A172 (cell line): ENCODE measurements around the gene NAP1L4. TPM values are rescaled to one million over a fixed set of nuclear protein-coding genes. Genes with fewer than 3 reads are reported as not detected.
"Not testable (repeated sequence)": the region's sequence is repeated elsewhere in the genome, so short reads cannot be mapped to it uniquely, and the experiment has no call there.

Source experiments
- DNase-seq: peaks from one replicate; pipeline ENCODE4 v3.0.0-alpha.2; 2015; ENCODE audit warnings: low spot score
- total RNA-seq: library from RNA; depleted of rRNA; stranded (reverse); fragments of >200 nt; shearing (Covaris generic); gene quantifications from 2 replicates; pipeline ENCODE4 v1.2.3, GENCODE V29; 2014

The NAP1L4 gene
- total RNA-seq, 1 experiment from 2014 or later: 149 TPM

- not testable (repeated sequence) for DNase-seq
Observed at GRCh38 chr11:2937641-2938457, 54.3 kb downstream of the NAP1L4 start.

DNA sequence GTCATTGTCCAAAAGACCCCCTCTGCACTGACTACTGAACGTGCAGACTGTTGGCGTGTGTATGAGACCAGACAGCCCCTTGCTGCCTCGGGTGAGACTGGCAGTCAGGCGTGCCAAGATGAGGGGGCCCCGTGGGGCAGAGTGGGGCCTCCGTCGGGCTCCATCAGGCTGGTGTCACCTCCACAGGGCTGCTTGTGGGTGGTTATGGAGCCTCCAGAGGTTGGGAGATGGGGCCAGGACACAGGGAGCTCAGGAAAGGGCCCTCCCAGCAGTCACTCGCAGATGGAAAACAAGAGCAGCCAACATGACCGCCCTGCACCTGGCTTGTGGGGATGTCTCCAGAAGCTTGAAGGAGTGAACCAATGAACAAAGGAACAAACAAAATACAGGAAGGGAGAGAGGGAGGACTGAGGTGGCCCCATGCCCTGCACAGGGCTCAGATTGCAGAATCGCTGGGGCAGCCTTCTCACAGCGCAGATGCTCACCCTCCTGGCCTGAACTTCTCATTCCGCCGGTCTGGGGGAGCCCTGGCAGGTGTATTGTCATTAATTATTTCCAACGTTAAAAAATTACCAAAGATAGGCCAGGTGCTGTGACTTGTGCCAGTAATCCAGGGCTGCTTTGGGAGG, 57.4 kb downstream of the NAP1L4 start:
- DNase-seq: no peak

GRCh38 chr11:2934021-2934550, 58.0 kb downstream of the NAP1L4 start:
- no peak for DNase-seq

GRCh38 chr11:2933375-2934020, 58.6 kb downstream of the NAP1L4 start:
- DNase-seq: peak; percentile 97

DNA sequence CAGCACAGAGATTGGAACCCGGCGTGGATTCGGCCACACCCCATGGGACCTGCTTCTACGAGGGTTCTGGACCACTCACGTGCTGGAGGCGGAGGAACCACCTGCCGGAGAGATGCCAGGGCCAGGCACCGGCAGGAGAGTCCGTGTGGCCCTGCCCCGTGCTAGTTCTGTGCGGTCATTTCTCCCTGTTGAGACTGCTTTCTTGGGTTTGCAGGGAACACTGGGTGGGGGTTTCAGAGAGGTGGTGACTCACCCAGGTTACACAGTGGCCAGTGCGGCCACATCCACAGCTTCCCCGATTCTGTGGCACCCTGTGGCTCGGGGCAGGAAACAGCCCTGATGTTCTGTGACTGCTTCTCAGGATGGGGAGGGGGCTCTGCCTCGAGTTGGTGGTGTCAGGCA, 59.3 kb downstream of the NAP1L4 start:
- peak; percentile 95 for DNase-seq

DNA sequence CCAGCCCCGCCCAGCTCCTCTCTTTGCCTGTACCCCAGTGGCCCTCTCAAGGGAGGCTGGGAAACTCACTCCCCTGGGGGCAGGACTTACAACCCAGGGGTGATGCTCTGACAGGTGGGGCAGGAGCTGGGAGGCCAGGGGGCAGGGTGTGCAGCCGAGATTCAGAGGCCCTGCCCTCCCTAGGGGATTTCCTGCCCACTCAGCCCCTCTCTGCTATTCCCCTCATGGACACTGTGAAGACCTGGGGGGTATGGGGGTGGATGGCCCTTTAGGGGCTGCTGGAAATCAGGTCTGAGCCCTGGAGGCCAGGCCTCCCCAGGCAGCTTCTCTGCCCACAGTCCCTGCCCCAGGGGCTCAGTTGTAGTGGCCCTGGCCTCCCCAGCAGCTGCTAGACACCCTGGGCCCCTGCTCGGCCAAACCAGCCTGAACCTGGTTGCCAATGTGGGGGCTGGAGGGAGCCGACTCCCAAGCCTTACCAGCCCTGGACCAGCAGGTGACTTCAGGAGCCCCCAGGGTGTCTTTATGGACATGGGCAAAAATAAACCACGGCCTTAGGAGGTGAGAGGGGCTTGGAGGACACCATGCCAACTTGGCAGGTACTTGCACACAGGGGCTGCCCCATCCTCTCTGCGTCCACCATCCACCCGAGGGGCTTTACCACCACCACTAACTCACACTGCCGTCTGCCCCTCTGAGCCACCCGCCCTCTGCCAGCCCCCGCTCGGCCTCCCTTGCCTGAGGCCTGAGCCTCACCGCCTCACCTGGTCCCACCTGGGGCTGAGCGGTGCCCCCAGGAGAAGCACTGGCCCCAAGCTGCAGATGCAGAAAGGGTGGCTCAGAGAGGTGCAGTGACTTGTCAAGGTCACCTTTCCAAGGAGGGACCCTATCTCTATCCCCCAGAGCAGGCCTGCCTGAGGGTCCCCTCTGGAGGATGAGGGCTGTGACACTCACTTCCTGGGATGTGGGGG, 60.1 kb downstream of the NAP1L4 start:
- DNase-seq: no peak

DNA sequence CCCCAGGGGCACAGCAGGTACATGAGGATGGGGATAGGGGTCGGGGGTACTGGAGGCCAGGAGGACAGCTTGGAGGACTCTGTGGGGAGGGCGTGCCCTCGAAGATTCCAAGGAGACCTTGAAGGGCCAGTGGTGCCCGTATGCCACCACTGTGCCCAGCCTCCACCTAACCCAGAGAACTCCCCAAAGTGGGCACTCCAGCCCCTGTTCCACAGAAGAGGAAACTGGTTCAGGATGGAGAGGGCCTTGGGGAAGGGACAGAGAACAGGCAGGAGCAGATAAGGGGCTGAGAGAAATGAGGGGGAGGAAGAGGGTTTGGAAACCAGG, 60.7 kb downstream of the NAP1L4 start:
- no peak for DNase-seq

DNA sequence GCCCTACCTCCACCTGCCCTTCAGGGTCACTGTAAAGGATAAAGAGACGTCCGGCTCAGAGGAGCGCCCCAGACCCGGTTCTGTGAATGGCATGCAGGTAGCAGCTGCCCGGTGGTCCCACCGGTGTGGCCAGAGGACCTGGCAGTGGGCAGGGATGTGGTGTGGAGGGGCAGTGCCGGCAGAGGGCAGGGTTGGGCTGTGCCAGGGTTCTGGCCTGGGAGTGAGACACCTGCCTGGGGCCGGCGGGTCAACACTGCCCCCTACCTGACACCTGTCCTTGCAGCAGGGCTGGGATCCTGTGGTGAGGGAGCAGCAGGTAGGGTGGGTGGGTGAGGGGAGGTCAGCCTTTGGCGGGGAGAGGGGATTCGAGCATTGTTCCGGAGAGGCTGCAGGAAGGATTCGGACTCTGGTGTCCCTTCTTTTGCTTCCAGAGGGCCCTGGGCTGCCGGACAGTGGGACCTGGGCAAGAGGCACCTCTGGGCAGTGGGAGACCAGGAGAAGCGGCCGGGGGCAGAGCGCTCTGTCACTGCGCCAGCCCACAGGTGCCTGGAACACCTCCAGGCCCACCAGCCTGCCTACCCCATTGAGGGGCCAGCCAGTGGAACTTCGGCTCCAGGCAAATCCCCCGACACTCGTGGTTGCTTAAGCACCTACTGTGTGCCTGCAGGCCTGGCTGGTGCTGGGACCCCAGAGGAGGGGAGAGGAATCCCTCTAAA, 61.3 kb downstream of the NAP1L4 start:
- DNase-seq: peak; percentile 80

DNA sequence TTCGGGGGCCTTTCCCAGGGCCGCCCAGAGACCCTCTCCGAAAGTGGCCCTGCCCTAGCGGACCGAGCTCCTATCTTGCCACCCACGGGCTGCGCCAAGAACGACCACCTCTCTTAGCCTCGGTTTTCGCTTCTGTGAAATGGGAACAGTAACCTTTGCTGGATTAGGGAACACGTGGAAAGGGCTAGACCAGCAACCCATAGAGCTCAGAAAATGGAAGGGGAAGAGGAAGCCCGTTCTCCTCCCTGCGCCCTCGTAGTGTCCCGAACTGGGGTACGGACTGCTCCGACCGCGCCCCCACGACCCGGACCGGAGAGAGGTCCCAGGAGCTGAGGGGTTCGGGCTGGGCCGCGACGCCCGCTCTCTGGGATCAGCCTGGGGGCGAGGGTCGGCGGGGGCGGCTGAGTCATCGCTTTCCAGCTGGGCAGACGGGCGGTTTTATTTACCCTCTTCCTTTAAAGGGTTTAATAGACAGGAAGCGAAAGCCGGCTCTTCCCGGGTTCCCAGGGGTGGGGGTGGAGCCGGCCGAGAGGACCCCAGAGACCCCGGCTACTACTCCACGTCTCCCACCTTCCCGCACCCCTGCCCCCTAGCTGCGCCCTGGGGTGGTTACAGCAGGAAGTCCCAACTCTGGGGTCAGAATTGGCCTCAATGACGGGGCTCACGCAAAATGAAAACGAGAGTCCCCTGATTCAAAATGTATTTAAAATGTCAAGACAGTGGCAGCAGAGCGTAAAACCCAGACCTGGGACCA, 62.0 kb downstream of the NAP1L4 start:
- peak; percentile 75 for DNase-seq

DNA sequence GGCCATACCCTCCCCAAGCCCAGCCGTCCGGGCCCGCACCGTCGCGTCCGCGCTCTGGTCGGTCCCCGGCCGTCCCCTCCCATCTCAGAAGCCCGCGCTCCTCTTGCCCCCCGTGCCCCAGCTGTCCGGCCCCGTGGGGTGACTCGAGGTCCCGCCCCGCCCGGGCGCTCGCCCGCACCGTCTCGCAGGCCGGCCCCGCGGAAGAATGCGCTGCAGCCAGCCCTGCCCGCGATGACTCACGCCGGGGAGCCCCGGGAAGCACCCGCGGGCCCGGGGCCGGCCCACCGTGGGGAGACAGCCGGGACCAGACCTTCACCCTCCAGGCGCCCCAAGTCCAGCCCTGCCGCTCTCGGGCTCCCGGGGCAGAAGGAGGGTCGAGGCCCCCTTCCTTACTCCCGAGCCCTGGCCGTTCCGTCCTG, 62.6 kb downstream of the NAP1L4 start:
- peak; percentile 73 for DNase-seq

- peak; percentile 68 for DNase-seq
Observed at GRCh38 chr11:2928605-2929530, 63.3 kb downstream of the NAP1L4 start, which contains the start of gene PHLDA2. PHLDA2 (minus strand) TSS chr11:2929420; CDS start chr11:2929364, 56 bp downstream.

DNA sequence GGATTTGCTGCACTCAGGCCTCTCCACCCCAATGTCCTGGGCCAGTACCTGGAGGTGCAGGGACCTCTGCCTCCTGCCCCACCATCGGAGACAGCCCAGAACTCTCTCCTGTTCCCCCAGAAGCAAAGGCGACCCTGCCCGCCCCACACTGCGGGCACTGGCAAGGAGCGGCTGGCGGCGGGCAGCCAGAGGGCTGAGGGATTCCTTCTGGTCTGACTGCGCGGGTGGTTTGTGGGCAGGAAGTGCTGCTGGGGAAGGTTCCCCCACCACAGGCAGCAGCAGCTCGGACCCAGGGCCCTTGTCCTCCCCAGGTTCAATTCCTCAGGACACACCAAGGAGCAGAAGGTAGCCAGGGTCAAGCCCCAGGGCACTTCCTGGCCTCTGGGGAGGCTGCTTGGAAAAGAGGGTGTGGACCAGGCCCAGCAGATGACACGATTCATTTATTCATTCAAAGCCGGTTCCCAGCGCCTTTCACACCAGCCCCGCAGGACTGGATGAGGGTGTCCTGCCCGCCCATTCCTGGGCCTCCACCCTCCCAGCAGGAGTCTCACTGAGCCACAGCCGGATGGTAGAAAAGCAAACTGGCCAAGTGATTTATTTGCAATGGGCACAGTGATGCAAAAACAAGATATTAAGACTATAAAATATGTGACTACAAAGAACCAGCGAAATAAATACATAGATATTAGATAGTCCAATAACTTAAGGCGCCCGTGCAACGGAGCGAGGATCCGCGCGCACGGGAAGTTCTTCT, 64.1 kb downstream of the NAP1L4 start:
- peak; percentile 67 for DNase-seq

- no peak for DNase-seq
Observed at GRCh38 chr11:2927121-2927800, 64.9 kb downstream of the NAP1L4 start.

DNA sequence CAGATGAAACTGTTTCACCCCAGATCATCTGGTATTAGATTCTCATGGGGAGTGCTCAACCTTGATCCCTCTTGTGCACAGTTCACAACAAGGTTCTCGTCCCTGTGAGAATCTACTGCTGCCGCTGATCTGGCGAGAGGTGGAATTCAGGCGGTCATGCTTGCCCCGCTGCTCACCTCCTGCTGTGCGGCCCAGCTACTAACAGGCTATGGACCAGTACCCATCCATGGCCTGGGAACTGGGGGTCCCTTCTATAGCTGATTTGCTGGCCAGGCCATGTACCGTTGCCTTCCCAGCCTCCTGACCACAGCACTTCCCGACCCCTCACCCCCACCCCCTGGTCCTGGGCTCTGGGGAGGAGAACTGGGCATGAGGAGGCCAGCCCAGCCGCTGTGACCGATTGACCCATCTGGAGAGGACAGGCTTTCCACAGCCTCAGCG, 65.5 kb downstream of the NAP1L4 start:
- DNase-seq: no peak

GRCh38 chr11:2924821-2925675, 67.1 kb downstream of the NAP1L4 start:
- DNase-seq: no peak

- no peak for DNase-seq
Observed at GRCh38 chr11:2924381-2924780, 67.7 kb downstream of the NAP1L4 start.
